ENCODE data around the gene SAP30L.

The SAP30L gene

DNA sequence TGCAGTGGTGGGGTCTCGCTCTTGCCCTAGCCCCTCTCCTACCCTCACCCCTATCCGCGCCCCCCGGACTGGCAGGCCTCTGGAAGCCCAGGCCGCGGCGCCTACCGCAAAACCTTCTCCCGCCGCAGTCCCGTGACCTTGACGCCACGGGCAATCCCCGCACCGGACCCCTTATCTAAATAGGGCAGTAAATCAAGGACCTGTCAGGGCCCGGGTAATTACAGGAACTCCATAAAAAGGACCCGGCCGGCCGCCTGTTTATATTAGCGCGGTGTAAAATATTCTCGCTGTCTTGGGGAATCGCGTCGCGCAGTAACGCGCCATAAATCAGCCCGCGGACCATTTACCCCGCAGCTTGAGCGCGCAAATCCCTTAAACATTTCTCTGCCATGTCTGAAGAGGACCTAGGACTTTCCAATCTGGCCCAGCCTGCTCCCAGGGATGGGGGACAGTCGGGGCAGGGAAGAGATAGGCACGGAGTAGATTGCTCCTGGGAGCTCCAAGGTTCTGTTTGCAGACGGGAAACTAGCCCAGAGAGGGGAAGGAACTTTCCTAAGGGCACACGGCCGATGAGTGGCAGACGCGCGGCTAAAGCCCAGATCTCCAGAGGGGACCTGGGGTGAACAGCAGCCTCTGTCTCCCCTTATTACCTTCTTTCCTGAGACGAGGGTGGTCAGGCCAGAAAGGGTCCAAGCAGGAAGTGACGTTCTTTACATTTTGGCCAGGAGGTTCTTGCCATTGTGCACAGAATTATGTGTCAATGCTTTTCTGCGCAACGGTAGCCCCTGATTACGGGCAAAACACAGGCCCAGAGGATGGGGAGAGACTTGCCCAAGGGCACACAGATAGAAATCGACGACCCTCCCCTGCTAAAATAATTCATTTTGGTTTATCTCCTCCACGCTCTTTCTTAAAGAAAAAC, 37.0 kb downstream of the SAP30L start:
- no peak for DNase-seq

DNA sequence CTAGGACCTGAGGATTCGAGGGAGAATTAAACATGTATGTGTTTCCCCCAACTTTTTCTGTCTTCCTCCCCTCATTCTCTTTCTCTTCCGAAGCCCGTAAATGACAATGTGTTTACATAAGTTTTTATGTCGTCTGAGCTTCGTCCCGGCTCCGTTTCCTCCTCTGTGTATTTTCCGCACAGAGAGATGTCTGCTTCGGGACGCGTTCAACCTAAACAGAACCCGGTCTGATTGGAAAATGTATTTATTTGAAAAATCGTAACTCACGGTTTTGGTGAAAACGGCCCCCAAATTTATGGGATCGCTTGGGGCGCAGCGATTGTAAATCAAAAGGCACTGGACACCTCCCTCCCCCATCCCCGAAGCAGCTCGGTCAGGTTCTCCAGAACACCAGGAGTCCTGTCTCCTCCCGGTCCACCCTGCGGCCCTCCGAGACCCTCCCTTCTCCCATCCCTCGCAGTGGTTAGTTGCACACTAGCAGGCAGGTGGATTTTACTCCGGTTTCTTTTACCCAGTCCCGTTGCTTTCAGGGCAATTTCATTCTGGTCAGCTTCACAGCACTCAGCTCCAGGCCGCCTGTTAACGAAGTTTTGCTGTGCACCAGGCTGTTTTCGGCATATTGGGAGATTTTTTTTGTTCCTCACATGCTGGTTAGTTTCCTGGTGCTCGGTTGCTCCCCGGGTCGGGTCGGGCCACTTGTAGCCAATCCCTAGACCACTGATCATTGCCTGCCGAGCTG, 38.0 kb downstream of the SAP30L start:
- no peak for DNase-seq

DNA sequence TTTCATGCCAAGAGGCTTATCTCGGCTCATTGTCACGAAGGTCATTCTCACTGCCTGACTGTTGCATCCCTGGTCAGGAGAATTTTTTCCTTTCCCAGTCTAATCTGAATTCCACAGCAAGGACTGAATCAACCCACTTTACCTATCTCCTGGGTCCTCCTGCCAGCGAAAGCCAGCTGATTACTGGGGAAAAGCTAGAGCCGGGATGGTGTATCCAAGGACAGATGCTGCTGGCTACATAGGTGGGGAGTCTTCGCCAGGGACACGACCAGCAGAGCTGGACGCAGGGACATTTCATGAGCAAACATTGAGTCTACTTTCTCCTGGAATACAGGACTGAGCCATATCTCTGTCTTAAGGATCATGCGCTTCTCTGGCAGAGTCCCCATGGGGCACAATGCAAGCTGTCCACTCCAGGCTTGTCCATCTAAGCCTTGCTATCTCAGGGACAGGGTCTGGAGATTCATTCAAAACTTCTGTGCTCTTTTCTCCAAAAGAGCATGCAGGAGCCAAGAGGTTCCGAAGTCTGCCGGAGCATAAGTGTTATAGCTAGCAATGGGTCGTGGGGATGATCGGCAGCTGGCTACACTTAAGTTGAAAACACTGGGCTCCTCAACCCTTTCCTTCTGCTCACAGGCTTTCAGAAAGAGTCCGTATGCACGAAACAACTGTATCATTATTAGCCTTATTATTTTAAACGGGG, 38.7 kb downstream of the SAP30L start:
- DNase-seq, result no peak

- no peak for DNase-seq
Measured at GRCh38 chr5:154485096-154485491, 39.3 kb downstream of the SAP30L start.

DNA sequence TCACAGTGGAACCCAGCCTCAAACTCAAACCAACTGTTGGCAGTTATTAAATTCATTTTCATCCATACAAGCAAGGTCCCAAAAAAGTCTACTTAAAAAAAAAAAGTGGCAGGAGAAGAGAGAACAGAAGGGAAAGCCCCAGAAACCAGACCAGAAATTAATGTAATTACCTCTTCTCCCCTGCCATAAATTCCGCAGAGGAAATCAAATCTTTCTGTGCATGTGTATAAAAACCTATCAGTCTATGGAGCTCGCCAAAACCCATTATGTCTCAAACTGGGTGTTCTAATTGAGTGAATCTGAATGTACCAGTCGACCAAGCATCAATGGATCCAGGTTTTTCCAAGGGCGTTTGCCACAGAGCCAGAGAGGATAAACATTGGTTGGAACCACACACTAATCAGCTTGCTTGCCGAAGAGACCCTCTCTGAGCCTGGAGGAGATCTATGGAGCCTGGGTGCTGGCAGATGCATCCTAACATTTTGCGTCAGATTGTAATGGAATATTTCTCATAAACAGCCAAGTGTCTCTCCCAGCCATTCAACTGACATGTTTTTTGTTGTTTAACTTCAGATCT, 40.1 kb downstream of the SAP30L start:
- no peak for DNase-seq

GRCh38 chr5:154486427-154486866, 40.6 kb downstream of the SAP30L start:
- DNase-seq, result no peak

GRCh38 chr5:154487541-154487940, 41.7 kb downstream of the SAP30L start:
- DNase-seq, result no peak

- no peak for DNase-seq
Measured at GRCh38 chr5:154491941-154492340, 46.1 kb downstream of the SAP30L start.

DNA sequence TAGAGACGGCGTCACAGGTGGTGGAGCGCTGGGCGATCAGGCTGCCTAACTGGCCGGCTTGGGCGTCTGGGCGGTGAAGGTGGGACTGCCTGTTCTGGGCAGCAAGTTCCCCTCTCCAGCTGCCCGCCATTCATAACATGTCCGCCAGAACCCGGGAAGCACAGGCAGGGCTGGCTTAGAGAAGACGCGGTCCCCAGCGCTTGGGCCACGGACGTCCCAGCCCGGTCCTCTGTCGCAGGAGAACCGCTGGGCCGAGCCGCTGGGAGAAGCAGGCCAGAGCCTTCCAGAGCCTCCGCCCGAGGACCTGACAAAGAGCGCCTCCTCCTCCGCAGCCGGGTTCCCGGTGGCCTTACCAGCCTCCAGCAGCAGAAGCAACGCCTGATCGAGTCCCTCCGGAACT, 47.5 kb downstream of the SAP30L start:
- DNase-seq, result no peak

DNA sequence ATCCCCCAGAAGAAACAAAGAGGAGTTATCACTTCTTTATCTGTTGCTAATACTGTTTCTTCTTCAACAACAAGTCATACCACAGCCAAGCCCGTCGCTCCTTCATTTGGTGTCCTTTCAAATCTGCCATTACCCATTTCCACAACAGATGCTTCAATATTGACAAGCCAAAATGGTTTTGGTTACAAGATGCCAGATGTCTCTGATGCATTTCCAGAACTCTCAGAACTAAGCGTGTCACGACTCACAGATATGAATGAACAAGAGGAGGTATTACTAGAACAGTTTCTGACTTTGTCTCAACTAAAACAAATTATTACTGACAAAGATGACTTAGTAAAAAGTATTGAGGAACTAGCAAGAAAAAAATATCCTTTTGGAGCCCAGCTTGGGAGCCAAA, 48.2 kb downstream of the SAP30L start:
- no peak for DNase-seq

DNA sequence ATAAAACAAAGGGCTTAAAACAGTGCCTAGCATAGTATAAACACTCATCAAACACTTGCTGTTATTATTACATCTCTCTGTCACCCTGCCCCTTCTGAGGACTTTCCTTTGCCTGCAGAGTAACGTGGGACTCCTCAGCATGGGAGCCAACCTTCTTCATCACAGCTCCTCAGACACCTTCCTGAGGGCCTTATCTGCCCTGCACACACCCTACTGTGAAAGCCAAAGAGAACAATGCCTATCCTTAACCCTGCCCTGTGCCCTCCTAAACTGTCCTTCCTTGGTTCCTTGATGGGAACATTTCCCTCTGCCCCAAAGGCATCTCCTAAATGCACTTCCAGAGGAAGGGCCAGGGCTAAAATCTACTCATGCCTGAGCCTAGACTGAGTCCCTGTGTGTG, 52.8 kb downstream of the SAP30L start:
- DNase-seq, result no peak

- no peak for DNase-seq
Measured at GRCh38 chr5:154498994-154499393, 53.2 kb downstream of the SAP30L start.

GRCh38 chr5:154501566-154501965, 55.8 kb downstream of the SAP30L start:
- DNase-seq, result no peak

GRCh38 chr5:154502180-154502579, 56.4 kb downstream of the SAP30L start:
- DNase-seq, result no peak

GRCh38 chr5:154503698-154504039, 57.9 kb downstream of the SAP30L start:
- no peak for DNase-seq

GRCh38 chr5:154505567-154505966, 59.8 kb downstream of the SAP30L start:
- DNase-seq, result no peak

DNA sequence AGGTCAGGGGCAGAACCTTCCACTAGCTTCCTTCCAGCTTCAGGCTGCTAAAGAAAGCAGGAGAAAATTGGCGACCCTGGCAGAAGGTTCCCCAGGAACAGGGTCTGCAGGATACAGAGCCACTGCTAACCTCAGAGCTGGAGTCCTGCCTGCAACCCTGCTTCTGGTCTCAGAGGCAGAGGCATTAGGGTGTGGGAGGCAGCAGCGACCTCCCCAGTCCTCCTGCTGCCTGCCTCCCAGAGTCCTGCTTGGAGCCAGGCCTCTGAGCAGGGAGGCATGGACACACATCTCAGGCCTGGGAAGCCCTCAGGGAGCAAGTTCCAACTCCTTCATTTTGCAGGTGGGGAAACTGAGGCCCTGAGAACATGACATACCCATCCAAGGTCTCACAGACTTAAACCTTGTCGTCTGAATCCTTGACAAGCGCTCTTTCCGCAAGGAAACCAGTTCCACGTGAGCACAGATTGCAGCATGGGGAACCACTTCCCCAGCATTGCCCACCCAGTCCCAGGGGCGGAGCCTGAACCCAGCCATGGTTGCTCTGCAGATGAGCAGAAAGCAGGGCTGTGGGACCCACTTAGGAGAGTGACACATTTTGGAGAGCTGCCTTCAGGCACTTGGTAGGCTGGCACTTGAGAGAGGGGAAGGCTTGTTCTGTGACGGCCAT, 60.4 kb downstream of the SAP30L start:
- DNase-seq, result no peak

DNA sequence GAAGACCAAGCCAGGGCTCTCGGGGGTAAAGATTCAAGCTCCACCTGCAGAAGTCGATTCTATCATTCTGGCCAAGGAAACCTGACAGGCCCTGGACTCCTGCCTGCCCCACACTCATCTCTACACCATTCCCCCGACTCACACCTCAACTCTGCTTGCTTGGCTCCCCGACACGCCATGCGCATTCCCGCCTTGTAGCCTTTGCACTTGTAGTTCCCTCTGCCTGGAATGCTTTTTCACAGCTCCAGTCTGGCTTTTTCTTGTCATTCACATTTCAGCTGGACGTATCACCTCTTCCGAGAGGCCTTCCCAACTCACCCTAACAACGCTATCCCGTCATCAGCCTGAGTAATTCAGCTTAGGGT, 60.9 kb downstream of the SAP30L start:
- no peak for DNase-seq

DNA sequence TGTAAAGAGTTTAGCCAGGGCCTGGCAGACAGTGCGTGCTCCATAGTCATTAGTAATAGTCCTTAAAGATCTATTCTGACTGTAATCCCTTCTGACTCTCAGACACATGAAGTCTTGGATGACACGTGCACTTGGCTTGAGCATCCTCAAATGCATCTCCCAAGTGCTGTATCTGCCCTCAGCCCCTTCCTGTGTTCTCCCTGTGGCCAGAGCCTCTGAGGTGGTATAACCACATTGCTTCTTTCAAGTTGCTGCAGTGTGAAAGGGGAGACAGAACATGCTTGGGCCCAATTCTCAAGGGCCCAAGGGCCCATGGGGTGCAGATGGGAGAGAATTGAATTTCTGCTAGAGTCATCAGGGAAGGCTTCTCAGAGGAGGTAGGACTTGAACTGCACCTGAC, 62.3 kb downstream of the SAP30L start:
- DNase-seq, result no peak

DNA sequence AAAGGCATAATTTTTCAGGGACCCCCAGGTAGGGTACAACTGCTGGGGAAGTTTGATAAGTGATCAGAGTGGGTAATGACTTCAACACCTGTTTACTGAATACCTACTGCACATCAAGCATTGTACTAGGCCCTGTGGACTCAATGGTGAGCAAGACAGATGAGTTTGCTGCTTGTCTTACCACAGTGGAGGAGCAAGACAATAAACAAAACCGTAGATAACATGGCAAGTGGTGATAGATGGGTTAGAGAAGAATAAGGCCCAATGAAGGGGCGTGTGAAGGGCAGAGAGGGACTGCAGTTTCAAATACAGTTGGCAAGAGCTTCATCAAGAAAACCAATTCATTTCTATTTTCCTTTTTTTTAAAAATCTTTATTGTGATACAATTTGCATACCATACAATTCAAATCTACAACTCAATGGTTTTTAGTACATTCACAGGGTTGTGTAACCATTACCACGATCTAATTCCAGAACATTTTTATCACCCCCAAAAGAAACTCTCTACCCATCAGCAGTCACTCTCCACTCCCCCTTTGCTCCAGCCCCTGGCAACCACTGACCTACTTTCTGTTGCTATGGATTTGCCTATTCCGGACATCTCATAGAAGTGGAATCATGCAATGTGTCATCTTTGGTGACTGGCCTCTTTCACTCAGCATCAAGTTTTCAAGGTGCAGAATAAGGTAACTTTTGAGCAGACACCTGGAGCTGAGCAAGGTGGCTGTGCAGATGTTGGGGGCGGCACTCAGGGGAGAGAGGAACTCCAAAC, 64.2 kb downstream of the SAP30L start:
- DNase-seq, result no peak

Measured in NCI-H526 treated with DMSO at 0.1 percent for 48 hours (cell line).